Calu3 (cell line): ENCODE results near the gene CACTIN. TPM values are rescaled to one million over a fixed set of nuclear protein-coding genes. Genes with fewer than 3 reads are reported as not detected.

Experiments used
- BruUV-seq: library from RNA; stranded (reverse); fragments of 400-500 nt; replicated peaks from 2 replicates; lab custom pipeline; 2021; lab: Mats Ljungman, UMichigan
- CTCF ChIA-PET: fragments of 300-600 bp; sonication (Branson Sonifier 250); formaldehyde crosslinking; loops from one replicate; lab custom pipeline; 2022; ENCODE audit warnings: antibody characterized with exemption; lab: Charles Lee
- DNase-seq: peaks from one replicate; pipeline ENCODE4 v3.0.0; 2022
- H3K27ac Mint-ChIP-seq: one replicate; pipeline ENCODE4 v1.8.0; 2022; ENCODE audit warnings: mixed read lengths; ENCODE audit not compliant: unreplicated experiment
- H3K27me3 Mint-ChIP-seq: one replicate; pipeline ENCODE4 v1.8.0; 2022; ENCODE audit warnings: mixed read lengths; ENCODE audit not compliant: unreplicated experiment
- H3K36me3 Mint-ChIP-seq: one replicate; pipeline ENCODE4 v1.8.0; 2022; ENCODE audit warnings: mild to moderate bottlenecking, moderate library complexity, mixed read lengths; ENCODE audit not compliant: insufficient read depth, unreplicated experiment
- H3K4me1 Mint-ChIP-seq: one replicate; pipeline ENCODE4 v1.8.0; 2022; ENCODE audit warnings: mild to moderate bottlenecking, low read depth, mixed read lengths; ENCODE audit not compliant: unreplicated experiment
- H3K4me3 Mint-ChIP-seq: one replicate; pipeline ENCODE4 v1.8.0; 2022; ENCODE audit warnings: mild to moderate bottlenecking, low read depth, moderate library complexity, mixed read lengths; ENCODE audit not compliant: unreplicated experiment
- H3K9me3 Mint-ChIP-seq: one replicate; pipeline ENCODE4 v1.8.0; 2022; ENCODE audit warnings: low read depth, mixed read lengths; ENCODE audit not compliant: unreplicated experiment
- intact Hi-C: fragments of 100-400 bp; cut with micrococcal nuclease; formaldehyde crosslinking; loops from one replicate; pipeline ENCODE4 v1.10.0; 2022; ENCODE audit not compliant: unreplicated experiment
- total RNA-seq: library from RNA; stranded (reverse); gene quantifications from 2 replicates; pipeline ENCODE4 v1.2.3, GENCODE V29; 2022
- TF ChIP-seq, protein P1 (sequence below): fragments of 200-600 bp; IDR thresholded peaks from one replicate; pipeline ENCODE4 v1.8.0; 2022; ENCODE audit warnings: antibody characterized with exemption; ENCODE audit not compliant: unreplicated experiment

CACTIN gene
- total RNA-seq, 1 experiment from 2014 or later: 21.4 TPM

GRCh38 chr19:3613818-3614661 is 12.6 kb downstream of the CACTIN start:
- Mint-ChIP-seq H3K9me3 (no peaks in the 10 kb centered on the region), H3K4me3 (no peak overlapping the region), H3K27ac (no peak overlapping the region), H3K36me3 (peaks cover 23% of the 10 kb centered on the region), H3K4me1 (no peaks in the 10 kb centered on the region), H3K27me3 (no peaks in the 10 kb centered on the region)
- TF ChIP-seq, protein P1, sequence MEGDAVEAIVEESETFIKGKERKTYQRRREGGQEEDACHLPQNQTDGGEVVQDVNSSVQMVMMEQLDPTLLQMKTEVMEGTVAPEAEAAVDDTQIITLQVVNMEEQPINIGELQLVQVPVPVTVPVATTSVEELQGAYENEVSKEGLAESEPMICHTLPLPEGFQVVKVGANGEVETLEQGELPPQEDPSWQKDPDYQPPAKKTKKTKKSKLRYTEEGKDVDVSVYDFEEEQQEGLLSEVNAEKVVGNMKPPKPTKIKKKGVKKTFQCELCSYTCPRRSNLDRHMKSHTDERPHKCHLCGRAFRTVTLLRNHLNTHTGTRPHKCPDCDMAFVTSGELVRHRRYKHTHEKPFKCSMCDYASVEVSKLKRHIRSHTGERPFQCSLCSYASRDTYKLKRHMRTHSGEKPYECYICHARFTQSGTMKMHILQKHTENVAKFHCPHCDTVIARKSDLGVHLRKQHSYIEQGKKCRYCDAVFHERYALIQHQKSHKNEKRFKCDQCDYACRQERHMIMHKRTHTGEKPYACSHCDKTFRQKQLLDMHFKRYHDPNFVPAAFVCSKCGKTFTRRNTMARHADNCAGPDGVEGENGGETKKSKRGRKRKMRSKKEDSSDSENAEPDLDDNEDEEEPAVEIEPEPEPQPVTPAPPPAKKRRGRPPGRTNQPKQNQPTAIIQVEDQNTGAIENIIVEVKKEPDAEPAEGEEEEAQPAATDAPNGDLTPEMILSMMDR: no peak
- intact Hi-C loops: no loop called here
- no TSS peak for BruUV-seq
- CTCF ChIA-PET: no interaction called here
- no peak for DNase-seq

GRCh38 chr19:3612901-3613741 is 13.5 kb downstream of the CACTIN start:
- no TSS peak for BruUV-seq
- H3K4me1 Mint-ChIP-seq: peaks cover 3% of the 10 kb centered on the region
- TF ChIP-seq, protein P1: no peak

DNA sequence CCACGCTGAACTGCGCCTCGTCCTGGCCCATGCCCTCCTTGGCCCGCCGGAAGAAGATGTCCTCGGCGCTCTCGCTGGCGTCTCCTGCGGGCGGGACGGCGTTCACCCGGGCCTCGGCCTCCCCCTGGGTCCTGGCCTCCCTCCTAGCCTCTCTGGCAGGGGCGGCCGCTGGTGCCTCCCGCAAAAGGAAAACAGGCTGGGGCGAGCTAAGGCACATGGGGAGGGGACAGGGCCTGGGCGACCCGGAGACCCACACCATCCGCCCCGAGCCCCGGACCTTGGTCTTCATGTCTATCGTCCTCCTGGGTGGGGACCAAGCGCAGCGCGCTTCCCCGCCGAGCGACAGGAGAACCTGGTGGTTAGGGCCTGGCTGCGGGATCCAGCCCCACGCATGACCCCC is 14.3 kb downstream of the CACTIN start:
- Mint-ChIP-seq H3K9me3 (no peaks in the 10 kb centered on the region), H3K27me3 (no peaks in the 10 kb centered on the region), H3K27ac (no peak overlapping the region), H3K4me3 (no peak overlapping the region), H3K4me1 (peaks cover 10% of the 10 kb centered on the region), H3K36me3 (peaks cover 29% of the 10 kb centered on the region)
- TF ChIP-seq, protein P1: no peak
- DNase-seq: no peak
- no TSS peak for BruUV-seq
- CTCF ChIA-PET: no interaction called here
- intact Hi-C loops: no loop called here

More at GRCh38 chr19:3612901-3613741, 13.5 kb downstream of the CACTIN start:
- DNase-seq: no peak
- intact Hi-C loops: no loop called here
- Mint-ChIP-seq H3K27me3 (no peaks in the 10 kb centered on the region), H3K4me3 (no peak overlapping the region), H3K36me3 (peaks cover 23% of the 10 kb centered on the region), H3K27ac (no peak overlapping the region), H3K9me3 (no peaks in the 10 kb centered on the region)
- CTCF ChIA-PET: no interaction called here

DNA sequence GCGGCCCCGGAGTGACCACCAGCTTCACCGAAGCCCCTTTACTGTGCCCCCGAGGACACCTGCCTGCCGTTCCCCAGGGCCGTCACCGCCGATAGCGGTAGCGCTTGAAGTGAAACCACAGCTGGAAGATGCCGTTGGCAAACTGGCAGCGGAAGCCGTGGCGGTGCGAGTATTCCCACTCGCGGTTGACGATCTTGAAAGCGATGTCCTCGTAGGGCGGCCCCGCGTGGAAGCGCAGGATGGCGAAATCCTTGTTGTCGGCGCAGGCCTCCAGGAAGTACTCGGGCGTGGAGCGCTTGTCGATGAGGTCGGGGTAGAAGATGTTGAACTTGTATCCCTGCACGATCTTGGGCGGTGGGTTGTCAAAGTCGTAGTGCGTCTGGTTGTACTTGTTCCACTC is 14.7 kb downstream of the CACTIN start:
- H3K27ac Mint-ChIP-seq: no peak overlapping the region
- TF ChIP-seq, protein P1: no peak
- no TSS peak for BruUV-seq
- no peak for DNase-seq
- no peak overlapping the region for H3K4me3 Mint-ChIP-seq
- CTCF ChIA-PET: no interaction called here
- no peaks in the 10 kb centered on the region for H3K9me3 Mint-ChIP-seq
- H3K27me3 Mint-ChIP-seq: no peaks in the 10 kb centered on the region
- intact Hi-C loops: no loop called here
- H3K4me1 Mint-ChIP-seq: peaks cover 11% of the 10 kb centered on the region
- peaks cover 33% of the 10 kb centered on the region for H3K36me3 Mint-ChIP-seq
